Limb (tissue), 2 donors: Measurements from ENCODE around the gene WNT16.
A peak's percentile ranks its signal among the peaks of the same experiment; 100 is the strongest.

Source experiments
- DNase-seq, 2 donors: peaks; one replicate each; pipeline ENCODE4 v3.0.0-alpha.2; 2016; ENCODE audit errors: extremely low spot score in 2 of 2

Gene WNT16

GRCh38 chr7:121343302-121343701 is 14.5 kb downstream of the WNT16 start:
- no peak for DNase-seq

DNA sequence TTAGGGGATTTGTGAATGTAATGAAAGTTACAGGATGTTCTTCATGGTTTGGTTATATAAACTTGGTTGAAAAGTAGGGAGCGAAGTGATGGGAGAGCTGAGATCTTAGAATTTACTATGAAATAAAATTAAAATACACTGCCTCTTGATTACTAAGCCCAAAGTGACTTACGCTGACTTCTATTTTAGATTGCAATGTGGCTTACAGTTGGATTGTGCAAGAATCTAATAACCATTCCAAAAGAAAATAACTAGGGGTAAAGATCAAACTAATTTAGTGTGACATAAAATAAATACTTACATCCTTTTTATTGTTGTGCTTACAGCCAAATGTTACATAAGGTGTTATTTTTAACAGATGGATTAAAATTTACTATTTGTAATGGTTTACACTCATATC is 15.3 kb downstream of the WNT16 start:
- no peak for DNase-seq

DNA sequence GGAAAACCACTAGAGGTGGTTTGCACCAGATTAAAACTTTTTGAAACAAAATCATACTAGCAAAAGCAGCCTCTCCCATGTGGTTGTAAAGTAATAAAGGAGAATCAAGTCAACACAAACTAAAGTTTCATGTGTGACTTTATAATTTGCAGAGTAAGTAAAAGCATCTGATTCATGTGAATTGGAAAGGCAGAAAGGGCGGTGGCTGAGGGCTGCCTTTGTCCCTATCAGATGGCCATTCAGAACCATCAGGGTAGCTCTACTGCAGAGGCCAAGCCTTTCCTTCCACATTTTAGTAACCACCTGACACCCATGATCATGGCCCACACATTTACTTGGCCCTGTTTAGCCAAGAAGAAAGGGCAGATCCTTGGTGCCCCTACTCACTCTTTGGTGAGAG is 15.7 kb downstream of the WNT16 start:
- DNase-seq: no peak

DNA sequence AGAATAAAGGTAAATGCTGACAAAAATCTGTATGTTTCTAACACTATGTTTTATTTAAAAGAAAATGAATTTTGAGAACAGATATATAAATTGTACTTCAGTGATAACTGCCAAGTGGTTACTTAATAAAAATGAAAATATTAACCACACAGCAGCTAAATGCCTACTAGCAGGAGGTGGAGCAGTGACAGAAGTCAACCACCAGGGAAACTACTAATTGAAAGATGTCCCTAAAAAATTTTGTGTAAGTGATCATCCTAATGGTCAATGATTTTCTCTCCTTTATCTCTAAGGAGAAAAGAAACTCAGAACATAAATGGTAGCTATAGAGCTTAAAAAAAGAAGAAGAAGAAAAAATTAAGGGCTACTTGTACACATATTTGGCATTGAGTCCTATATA is 22.9 kb downstream of the WNT16 start:
- DNase-seq: no peak

DNA sequence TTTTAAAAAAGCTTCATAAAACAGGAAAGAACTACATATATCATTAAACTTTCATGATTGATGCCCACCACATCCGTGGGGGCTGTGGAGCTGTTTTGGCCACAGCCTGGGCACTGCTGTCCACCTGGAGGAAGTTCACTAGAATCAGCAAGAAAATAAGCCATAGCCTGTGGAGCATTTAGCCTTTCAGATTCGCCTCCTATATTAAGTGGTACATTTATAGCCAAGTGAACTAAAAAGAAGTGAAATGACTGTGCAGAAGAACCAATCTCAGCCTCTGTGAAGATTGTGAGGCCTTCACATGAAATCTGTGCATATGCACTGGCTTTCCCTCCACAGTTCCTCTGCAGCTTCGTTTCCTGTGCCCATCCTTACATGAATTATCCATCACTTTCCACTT is 23.5 kb downstream of the WNT16 start:
- DNase-seq: no peak

- no peak for DNase-seq
Measured at GRCh38 chr7:121355574-121355973, 26.8 kb downstream of the WNT16 start.

DNA sequence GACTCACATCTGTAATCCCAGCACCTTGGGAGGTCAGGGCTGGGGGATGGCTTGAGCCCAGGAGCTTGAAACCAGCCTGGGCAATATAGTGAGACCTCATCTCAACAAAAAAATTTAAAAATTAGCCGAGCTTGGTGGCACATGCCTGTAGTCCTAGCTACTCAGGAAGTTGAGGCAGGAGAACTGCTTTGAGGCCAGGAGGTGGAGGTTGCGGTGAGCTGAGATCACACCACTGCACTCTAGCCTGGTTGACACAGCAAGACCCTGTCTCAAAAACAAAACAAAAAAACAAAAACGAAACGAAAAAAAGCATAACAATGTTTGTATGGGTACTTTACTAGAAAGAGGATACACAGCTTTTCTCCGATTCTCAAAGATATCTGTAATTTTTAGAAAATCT is 31.8 kb downstream of the WNT16 start:
- DNase-seq: no peak

- peak in 1 of 2 donors; percentile 73 for DNase-seq
Measured at GRCh38 chr7:121366852-121367431, 38.1 kb downstream of the WNT16 start.

GRCh38 chr7:121369462-121369861 is 40.7 kb downstream of the WNT16 start:
- DNase-seq: peak in 1 of 2 donors; percentile 42

DNA sequence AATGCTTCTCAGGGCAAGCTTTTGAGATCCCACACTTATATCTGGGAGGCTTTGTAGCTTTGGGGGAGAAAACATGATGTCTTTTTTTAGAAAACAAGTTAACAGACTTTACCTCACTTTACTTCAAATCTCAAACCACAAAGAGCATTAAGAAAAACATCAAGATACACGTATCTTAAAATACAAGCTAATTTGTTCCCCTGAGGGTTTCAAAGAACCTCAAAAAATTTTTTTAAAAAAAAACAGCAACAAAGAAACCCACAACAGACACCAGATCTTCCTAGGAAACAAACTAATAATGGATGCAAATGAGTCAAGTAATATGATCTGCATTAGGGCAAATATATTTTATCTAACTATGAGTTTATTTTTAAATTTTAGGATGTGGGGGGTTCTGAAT is 42.6 kb downstream of the WNT16 start:
- no peak for DNase-seq

GRCh38 chr7:121371883-121372282 is 43.1 kb downstream of the WNT16 start:
- no peak for DNase-seq

DNA sequence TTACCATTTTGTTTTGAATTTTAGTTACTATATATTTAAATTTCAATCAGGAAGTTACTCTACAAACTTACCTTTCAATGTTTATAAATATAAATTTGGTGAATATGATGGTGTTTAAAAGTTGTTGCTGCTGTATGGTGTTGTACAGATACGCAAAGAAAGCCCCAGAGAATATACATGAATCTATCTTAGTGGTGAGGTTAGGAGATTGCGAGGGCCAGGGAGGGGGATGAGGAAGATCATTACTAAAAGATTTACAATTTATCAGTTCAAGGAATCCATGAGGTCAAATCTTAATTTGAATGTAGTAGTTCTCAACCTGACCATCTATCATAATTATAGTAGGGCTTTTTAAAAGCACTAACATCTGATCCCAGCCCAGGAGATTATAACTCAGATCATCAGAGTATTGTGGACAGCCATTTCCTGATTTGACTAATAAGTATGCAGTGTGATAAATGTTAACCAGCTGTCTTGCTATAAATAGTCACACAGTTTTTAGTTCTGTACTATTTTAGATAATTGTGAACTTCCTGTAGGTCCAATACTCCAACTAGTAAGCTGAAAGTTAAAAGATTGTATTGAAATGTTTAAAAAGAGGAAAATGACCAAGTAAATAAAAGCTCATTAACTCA is 43.7 kb downstream of the WNT16 start:
- DNase-seq: no peak

DNA sequence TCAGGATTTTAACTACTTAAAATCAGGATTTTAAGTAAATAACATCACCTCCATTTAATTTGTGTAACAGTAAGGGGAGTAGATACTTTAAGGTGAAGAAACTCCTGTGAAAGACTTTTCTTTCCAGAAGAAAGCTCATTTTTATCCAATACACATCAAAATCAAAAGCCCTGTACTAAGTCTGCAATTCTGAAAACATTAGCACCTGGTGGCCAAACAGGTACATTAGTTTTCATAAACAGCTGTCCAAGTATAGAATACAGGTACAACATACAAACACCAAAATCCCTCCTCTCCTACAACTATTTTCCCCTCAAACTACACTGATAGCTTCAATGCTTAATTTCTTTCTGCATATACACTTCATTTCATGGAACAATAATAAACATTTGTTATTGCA is 44.4 kb downstream of the WNT16 start:
- no peak for DNase-seq

DNA sequence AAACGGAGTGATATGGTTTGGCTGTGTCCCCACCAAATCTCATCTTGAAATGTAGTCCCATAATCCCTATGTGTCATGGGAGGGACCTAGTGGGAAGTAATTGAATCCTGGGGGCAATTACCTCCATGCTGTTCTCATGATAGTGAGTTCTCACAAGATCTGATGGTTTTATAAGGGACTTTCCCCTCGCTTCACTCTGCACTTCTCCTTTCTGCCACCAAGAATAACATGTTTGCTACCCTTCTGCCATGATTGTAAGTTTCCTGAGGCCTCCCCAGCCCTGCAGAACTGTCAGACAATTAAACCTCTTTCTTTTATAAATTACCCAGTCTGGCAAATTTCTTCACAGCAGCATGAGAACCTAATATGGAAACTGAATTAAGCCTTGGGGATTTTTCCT is 48.2 kb downstream of the WNT16 start:
- DNase-seq: no peak

- no peak for DNase-seq
Measured at GRCh38 chr7:121379930-121380329, 51.1 kb downstream of the WNT16 start.

DNA sequence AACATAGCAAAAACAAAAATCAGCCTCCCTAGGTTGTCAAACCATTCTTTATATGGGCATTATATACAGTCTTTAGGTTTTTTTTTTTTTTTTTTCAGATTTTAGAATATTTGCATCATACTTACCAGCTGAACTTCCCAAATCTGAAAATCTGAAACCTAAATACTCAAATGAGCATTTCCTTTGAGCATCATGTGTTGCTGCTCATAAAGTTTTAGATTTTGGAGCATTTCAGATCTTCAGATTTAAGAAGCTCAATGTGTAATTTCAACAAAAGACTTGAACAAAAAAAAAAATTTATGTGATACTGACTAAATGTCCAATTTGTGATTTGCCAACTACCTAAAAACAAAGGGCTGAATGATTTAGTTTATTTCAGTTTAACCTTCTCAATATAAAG is 53.7 kb downstream of the WNT16 start:
- no peak for DNase-seq

DNA sequence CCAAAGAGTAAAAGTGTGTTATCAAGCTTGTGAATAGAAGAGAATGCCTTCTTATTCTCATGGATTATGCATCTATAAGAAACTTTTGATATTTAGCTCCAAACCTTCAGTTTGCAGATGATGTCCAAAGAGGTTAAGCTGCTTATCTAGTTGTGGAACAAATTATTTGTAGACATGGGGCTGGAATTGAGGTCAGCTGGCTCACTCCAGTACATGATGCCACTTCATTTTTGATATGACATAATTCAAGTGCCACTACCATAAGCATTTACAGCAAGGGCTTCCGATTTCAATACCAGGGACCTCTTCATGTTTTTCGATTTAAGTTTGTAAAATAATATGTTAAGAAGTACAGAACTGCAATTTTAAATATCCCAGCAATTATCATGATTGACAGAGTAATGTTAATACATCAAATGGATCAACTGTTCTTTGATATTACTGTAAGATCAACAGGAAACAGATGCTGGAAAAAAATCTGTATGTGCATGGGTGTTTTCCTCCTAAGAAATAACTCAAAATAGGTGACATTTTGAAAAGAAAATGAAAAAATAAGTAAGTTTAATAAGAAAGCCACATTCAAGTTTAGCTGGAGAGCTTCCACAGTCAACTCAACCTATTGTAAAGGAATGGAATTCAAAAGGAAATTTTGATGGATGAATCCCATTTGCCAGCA is 54.6 kb downstream of the WNT16 start:
- no peak for DNase-seq

DNA sequence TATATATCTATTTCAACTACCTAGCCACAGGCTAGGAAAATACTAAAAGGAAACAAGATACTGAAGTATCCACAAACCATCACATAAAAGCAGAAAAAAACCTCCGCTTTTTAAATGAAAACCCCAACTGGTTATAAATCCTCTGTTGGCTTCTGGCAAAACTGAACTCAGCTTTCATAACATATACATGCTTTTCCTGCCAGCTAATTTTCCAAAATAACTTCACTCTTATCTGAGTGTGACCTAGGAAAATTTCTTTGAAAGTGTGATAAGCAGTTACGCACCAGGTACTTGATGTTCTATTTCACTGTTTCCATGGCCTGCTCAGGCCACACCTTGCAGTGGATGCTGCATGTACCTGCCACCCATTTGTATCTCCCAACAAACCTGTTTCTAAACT is 55.5 kb downstream of the WNT16 start:
- DNase-seq: no peak

GRCh38 chr7:121385056-121385799 is 56.4 kb downstream of the WNT16 start:
- no peak for DNase-seq

DNA sequence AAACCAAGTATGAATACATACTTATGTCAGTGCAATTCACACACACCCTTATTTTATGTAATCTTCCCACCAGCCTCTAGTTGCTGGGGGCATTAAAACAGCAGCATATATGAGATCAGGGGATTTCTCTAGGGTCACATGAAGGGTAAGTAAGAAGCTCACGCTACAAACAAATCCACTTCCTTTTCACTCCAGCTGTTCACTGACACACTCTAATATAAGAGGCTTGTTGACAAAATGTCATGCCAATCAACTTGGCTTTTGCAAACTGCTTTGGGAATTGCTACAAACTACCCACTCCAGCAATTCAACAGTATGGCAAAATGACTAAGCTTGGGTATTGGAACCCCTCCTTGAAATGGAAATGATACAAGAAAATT is 57.0 kb downstream of the WNT16 start:
- peak in 1 of 2 donors; percentile 32 for DNase-seq

- DNase-seq: no peak
Measured at GRCh38 chr7:121388950-121389349, 60.1 kb downstream of the WNT16 start.

DNA sequence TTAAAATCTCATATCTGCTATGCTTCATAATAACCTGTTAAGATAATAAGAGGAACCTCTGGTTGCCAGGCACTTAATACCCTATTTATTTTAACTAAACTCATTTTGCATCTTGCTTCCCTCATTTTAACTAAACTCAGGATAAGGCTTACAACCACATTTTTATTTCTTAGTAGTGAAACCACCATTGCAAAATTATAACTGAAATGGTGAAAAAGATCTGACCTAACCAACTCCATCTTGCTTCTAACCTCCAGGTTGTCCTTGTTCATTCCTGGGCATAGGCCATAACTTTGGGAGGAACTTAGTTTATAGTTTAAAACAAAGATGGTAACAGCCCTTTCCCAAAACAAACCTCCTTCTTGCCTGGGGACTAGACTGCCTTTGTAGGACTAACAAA is 61.3 kb downstream of the WNT16 start:
- DNase-seq: no peak
